Measurements from ENCODE around the gene LGALS7.

DNA sequence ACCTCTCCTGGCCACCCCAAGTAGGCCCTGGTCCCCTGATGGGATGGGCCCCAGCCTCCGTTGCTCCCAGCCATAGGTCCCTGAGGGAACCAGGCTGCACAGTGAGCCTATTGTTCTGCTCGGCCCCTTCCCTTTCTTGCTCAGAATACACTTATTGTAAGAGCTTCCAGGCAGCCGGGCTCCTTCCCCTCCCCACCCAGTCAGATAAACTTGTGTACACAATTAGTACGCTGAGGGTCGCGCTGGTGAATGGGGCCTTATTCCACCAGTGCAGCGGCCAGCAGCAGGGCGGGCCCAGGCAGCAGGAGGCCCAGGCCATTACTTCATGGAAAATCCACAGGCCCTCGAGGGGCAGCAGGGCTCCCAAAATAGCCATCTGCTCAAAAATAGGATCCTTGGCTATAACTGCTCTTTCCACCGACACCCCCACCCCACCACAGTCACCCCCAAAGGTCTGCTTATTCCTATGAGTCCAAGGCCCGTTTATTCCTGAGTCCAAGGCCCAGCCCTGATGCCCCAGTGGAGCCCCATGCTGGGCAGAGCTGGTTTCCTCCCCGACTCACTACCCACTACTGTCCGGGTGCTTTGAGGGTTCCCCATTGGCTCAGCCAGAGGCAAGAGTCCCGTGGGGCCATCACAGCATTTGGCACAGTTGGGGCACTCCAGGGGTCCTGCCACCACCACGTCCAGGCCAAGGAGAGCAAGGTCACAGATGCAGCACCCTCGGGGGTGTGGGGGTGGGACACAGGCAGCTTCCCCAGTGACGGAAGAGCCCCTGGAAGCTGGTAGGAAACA, 51.1 kb downstream of the LGALS7 start:
- 0 out of 2 replicates have a peak, but pooled peaks have one; percentile 34 for TF ChIP-seq ZBTB21 (CRISPR knock-in tag; IDR thresholded peaks at IDR 0.05)
- TF ChIP-seq POLR2A (IDR thresholded peaks at IDR 0.05; ENCODE audit: insufficient read depth in 1 of 2, low read depth in 2 of 2, low read length in 2 of 2): peak in 1 of 2 experiments; percentile 40; a peak in 1 of 4 replicates
- TF ChIP-seq HMG20B (CRISPR knock-in tag; conservative IDR thresholded peaks at IDR 0.05): peak; percentile 75; the same call in 1 of the 2 replicates
- TF ChIP-seq STAT5B (CRISPR knock-in tag; IDR thresholded peaks at IDR 0.05): no peak
- TF ChIP-seq HNRNPL (IDR thresholded peaks at IDR 0.05; ENCODE audit: low read depth, low read length): peak; percentile 73; the same call in 1 of the 2 replicates
- no peak for TF ChIP-seq ZMAT3 (CRISPR knock-in tag; conservative IDR thresholded peaks at IDR 0.05)
- TF ChIP-seq, protein P1, sequence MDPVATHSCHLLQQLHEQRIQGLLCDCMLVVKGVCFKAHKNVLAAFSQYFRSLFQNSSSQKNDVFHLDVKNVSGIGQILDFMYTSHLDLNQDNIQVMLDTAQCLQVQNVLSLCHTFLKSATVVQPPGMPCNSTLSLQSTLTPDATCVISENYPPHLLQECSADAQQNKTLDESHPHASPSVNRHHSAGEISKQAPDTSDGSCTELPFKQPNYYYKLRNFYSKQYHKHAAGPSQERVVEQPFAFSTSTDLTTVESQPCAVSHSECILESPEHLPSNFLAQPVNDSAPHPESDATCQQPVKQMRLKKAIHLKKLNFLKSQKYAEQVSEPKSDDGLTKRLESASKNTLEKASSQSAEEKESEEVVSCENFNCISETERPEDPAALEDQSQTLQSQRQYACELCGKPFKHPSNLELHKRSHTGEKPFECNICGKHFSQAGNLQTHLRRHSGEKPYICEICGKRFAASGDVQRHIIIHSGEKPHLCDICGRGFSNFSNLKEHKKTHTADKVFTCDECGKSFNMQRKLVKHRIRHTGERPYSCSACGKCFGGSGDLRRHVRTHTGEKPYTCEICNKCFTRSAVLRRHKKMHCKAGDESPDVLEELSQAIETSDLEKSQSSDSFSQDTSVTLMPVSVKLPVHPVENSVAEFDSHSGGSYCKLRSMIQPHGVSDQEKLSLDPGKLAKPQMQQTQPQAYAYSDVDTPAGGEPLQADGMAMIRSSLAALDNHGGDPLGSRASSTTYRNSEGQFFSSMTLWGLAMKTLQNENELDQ (CRISPR knock-in tag; IDR thresholded peaks at IDR 0.05; ENCODE audit: borderline replicate concordance): no peak
- TF ChIP-seq NONO (IDR thresholded peaks at IDR 0.05): no peak
- TF ChIP-seq NONO (CRISPR knock-in tag; conservative IDR thresholded peaks at IDR 0.05): no peak; the same call in 1 of the 2 replicates

Data from HepG2 (cell line).